K562 (cell line): ENCODE data around the gene FOXA3. TPM values are rescaled to one million over a fixed set of nuclear protein-coding genes. Genes with fewer than 3 reads are reported as not detected.
A peak's percentile ranks its signal among the peaks of the same experiment; 100 is the strongest.

Source experiments
- ARID1B ChIP-seq: fragments of 450-650 bp; IDR thresholded peaks from 2 replicates; pipeline ENCODE4 v1.6.1; 2016; ENCODE audit warnings: antibody characterized with exemption, mild to moderate bottlenecking, inconsistent platforms
- ATF1 ChIP-seq, 2 experiments: fragments of 450-650 bp in 1 of 2; IDR thresholded peaks; 2 replicates each; pipeline ENCODE4 v1.6.1; 2016; ENCODE audit warnings: missing compliant biosample characterization in 1 of 2, missing genetic modification characterization in 1 of 2
- DACH1 ChIP-seq: fragments of 450-650 bp; IDR thresholded peaks from 2 replicates; pipeline ENCODE4 v1.6.1; 2018; ENCODE audit not compliant: partially characterized antibody
- E2F3 ChIP-seq: fragments of 250-450 bp; sonication (Bioruptor Pico); IDR thresholded peaks from 2 replicates; pipeline ENCODE4 v1.4.0; 2020; ENCODE audit warnings: mild to moderate bottlenecking
- EGR1 ChIP-seq: fragments of 450-650 bp; conservative IDR thresholded peaks from 2 replicates; pipeline ENCODE4 v1.6.1; 2017; ENCODE audit warnings: mild to moderate bottlenecking
- FOXM1 ChIP-seq, 2 experiments: fragments of 450-650 bp in 1 of 2; sonication (generic) in 1 of 2; formaldehyde crosslinking in 1 of 2; IDR thresholded peaks; 2 replicates each; pipeline versions ENCODE4 v1.6.1 to v1.9.0; 2017 to 2022; ENCODE audit warnings: low read depth in 2 of 2, mild to moderate bottlenecking in 2 of 2, missing genetic modification reagents in 1 of 2, moderate library complexity in 1 of 2
- ILK ChIP-seq: fragments of 450-650 bp; IDR thresholded peaks from 2 replicates; pipeline ENCODE4 v1.6.1; 2016; ENCODE audit warnings: missing genetic modification characterization, low read depth, mild to moderate bottlenecking, missing compliant biosample characterization, moderate library complexity, borderline replicate concordance
- KDM2B ChIP-seq: fragments of 250-450 bp; sonication (Bioruptor Pico); IDR thresholded peaks from 2 replicates; pipeline ENCODE4 v1.8.0; 2021; ENCODE audit warnings: mild to moderate bottlenecking, moderate library complexity
- LEF1 ChIP-seq: fragments of 450-650 bp; IDR thresholded peaks from 2 replicates; pipeline ENCODE4 v1.6.1; 2016; ENCODE audit warnings: mild to moderate bottlenecking
- RBM14 ChIP-seq: fragments of 200-400 bp; formaldehyde crosslinking; IDR thresholded peaks from 2 replicates; pipeline ENCODE4 v1.6.1; 2018; ENCODE audit warnings: low read depth, mild to moderate bottlenecking, low read length, moderate library complexity, borderline replicate concordance; ENCODE audit not compliant: insufficient read depth
- RBM22 ChIP-seq: fragments of 200-400 bp; formaldehyde crosslinking; IDR thresholded peaks from 2 replicates; pipeline ENCODE4 v1.6.1; 2018; ENCODE audit warnings: low read length, low read depth; ENCODE audit not compliant: poor library complexity, severe bottlenecking
- RCOR1 ChIP-seq, 2 experiments: IDR thresholded peaks; 2 replicates each; pipeline ENCODE4 v1.6.1; 2012; ENCODE audit warnings: low read depth in 2 of 2, low read length in 2 of 2, borderline replicate concordance in 1 of 2, improper control_type of control experiment in 1 of 2
- TAF1 ChIP-seq: IDR thresholded peaks from 2 replicates; pipeline ENCODE4 v1.6.1; 2011; ENCODE audit warnings: mild to moderate bottlenecking, low read length, moderate library complexity; ENCODE audit not compliant: insufficient read depth, control insufficient read depth, severe bottlenecking; ENCODE audit errors: extremely low read depth
- TAF7 ChIP-seq: fragments of 450-650 bp; IDR thresholded peaks from 2 replicates; pipeline ENCODE4 v1.6.1; 2016; ENCODE audit warnings: missing genetic modification characterization, missing compliant biosample characterization
- YY1 ChIP-seq, 3 experiments: IDR thresholded peaks; 2 replicates each; pipeline ENCODE4 v1.6.1; 2011; ENCODE audit warnings: low read length in 2 of 3, mild to moderate bottlenecking in 2 of 3, moderate library complexity in 2 of 3, borderline replicate concordance in 1 of 3, control low read depth in 1 of 3, low read depth in 1 of 3; ENCODE audit not compliant: insufficient read depth in 3 of 3, insufficient replicate concordance in 2 of 3, control insufficient read depth in 1 of 3, insufficient read length in 1 of 3; ENCODE audit errors: extremely low read depth in 1 of 3
- ZBTB26 ChIP-seq: fragments of 450-650 bp; formaldehyde crosslinking; IDR thresholded peaks from 2 replicates; pipeline ENCODE4 v1.4.0; 2022; ENCODE audit warnings: missing genetic modification characterization
- ZBTB33 ChIP-seq: sonication (generic); formaldehyde crosslinking; IDR thresholded peaks from 2 replicates; pipeline ENCODE4 v1.8.1; 2023; ENCODE audit warnings: mild to moderate bottlenecking, missing genetic modification reagents
- ZC3H4 ChIP-seq: sonication (generic); formaldehyde crosslinking; IDR thresholded peaks from 2 replicates; pipeline ENCODE4 v1.9.0; 2021; ENCODE audit warnings: missing genetic modification reagents, borderline replicate concordance
- ZKSCAN8 ChIP-seq: fragments of 200-800 bp; sonication (Bioruptor generic); IDR thresholded peaks from 2 replicates; pipeline ENCODE4 v1.6.1; 2016; ENCODE audit warnings: missing genetic modification characterization, missing compliant biosample characterization
- ZNF175 ChIP-seq: fragments of 200-800 bp; sonication (Bioruptor generic); IDR thresholded peaks from 2 replicates; pipeline ENCODE4 v1.6.1; 2016; ENCODE audit warnings: low read depth, mild to moderate bottlenecking, missing genetic modification characterization, missing compliant biosample characterization
- ZNF561 ChIP-seq: fragments of 450-650 bp; formaldehyde crosslinking; conservative IDR thresholded peaks from 2 replicates; pipeline ENCODE4 v1.4.0; 2020; ENCODE audit warnings: mild to moderate bottlenecking, moderate library complexity
- polyA plus RNA-seq, 8 experiments: library from polyadenylated mRNA; depleted of rRNA in 4 of 8; stranded (reverse) in 5 of 8; unstranded in 3 of 8; fragments of >200 nt; fragmentation: Nextera tagmentation in 2 of 8; fragmentation: Illumina TruSeq in 1 of 8; extraction: Ambion mirVana in 2 of 8; extraction: Trizol in 1 of 8; gene quantifications; 2 replicates each; pipeline versions ENCODE4 v1.2.1 to v1.2.3, GENCODE V29; 2011 to 2014; ENCODE audit warnings: inconsistent platforms in 1 of 8, missing spikeins in 1 of 8
- total RNA-seq, 7 experiments: library from RNA; depleted of rRNA in 6 of 7; stranded (reverse); fragments of >200 nt in 6 of 7; fragmentation: Illumina TruSeq in 2 of 7; extraction: Trizol in 2 of 7; gene quantifications; 2 replicates each; pipeline versions ENCODE4 v1.2.1 to v1.2.3, GENCODE V29; 2011 to 2021; ENCODE audit warnings: low replicate concordance in 1 of 7

Gene FOXA3
- total and polyA plus RNA-seq, 9 of the 15 experiments (the other 6 are each of a cell fraction or from before 2014, with no cell fraction given) = 1.3 to 15.5 (median 4.7) TPM

DNA sequence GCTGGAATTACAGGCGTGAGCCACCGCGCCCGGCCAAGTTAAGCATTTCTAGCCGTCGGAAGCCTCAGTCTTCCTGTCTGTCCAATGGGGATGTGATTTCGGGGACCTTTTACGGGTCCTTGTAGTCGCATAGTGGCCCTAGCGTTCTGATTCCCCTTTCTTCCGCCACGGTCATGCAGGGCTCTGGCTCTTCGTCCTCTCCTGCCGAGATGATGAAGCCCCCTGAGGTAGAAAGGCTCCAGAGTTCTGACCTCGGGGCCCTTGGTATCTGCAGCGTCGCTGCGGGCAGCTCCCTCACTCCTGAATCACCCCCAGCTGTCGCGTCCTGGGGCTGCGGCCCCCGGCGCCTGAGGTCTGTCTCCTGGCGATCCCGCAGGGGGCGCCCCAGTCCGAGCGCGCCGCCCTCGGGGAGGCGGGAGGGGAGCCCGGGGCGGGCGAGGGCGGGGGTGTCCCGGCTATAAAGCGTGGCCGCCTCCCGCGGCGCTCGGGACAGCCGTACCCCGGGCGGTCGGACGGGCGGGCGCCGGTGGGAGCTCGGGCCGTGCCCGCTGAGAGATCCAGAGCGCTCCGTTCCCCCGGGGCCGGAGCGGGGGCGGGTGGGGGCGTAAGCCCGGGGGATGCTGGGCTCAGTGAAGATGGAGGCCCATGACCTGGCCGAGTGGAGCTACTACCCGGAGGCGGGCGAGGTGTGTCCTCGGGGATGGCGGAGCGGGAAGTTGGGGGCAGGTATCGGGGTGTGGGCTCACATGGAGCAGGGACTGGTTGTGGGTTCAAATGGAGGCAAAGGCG, at the start of gene FOXA3 (continued):
- TF ChIP-seq LEF1 (no peak), ZKSCAN8 (CRISPR knock-in tag) (no peak), FOXM1 (IDR thresholded peaks at IDR 0.05; ENCODE audit: low read depth) (0 out of 2 replicates have a peak, but pooled peaks have one; percentile 9), FOXM1 (CRISPR knock-in tag; IDR thresholded peaks at IDR 0.05; ENCODE audit: low read depth) (no peak), KDM2B (CRISPR knock-in tag) (no peak), RBM22 (peak; percentile 51), ATF1 (CRISPR knock-in tag; IDR thresholded peaks at IDR 0.05) (no peak), ATF1 (tag; IDR thresholded peaks at IDR 0.05) (peak; percentile 31), RBM14 (no peak), ARID1B (peak; percentile 55; the same call in 1 of the 2 replicates), TAF7 (tag) (0 out of 2 replicates have a peak, but pooled peaks have one; percentile 30), YY1 (IDR thresholded peaks at IDR 0.05; ENCODE audit: borderline replicate concordance in 1 of 3, control insufficient read depth in 1 of 3, extremely low read depth in 1 of 3, insufficient read depth in 3 of 3, insufficient read length in 1 of 3, insufficient replicate concordance in 2 of 3, low read depth in 1 of 3, low read length in 2 of 3) (peak in 2 of 3 experiments; percentile 59 to 74), ZNF561 (no peak), ZBTB26 (CRISPR knock-in tag) (no peak), RCOR1 (IDR thresholded peaks at IDR 0.05; ENCODE audit: borderline replicate concordance in 1 of 2, low read depth in 2 of 2, low read length in 2 of 2) (peak; percentile 36 to 84; a peak in 3 of 4 replicates), TAF1 (peak; percentile 43), ZNF175 (no peak), EGR1 (peak; percentile 87), DACH1 (peak; percentile 8), E2F3 (CRISPR knock-in tag) (no peak), ZC3H4 (CRISPR knock-in tag) (no peak), ILK (tag) (no peak), ZBTB33 (CRISPR knock-in tag) (peak; percentile 77)
